Effector memory CD4-positive, alpha-beta T cell (primary cell): ENCODE data around the gene NLRP11.

Experiments used
- DNase-seq, 3 donors: peaks; one replicate each; pipeline ENCODE4 v3.0.0-alpha.2; 2020
- H3K27ac ChIP-seq: 2 replicates; pipeline ENCODE4 v1.7.0; 2013; ENCODE audit warnings: mild to moderate bottlenecking, low read length, moderate library complexity; ENCODE audit not compliant: insufficient read depth, poor library complexity, severe bottlenecking
- H3K27me3 ChIP-seq: replicated peaks from 2 replicates; pipeline ENCODE4 v1.7.0; 2013; ENCODE audit warnings: mild to moderate bottlenecking, low read length; ENCODE audit not compliant: insufficient read depth, control insufficient read depth, poor library complexity, severe bottlenecking
- H3K36me3 ChIP-seq: 2 replicates; pipeline ENCODE4 v1.7.0; 2013; ENCODE audit warnings: mild to moderate bottlenecking, low read length, moderate library complexity; ENCODE audit not compliant: control insufficient read depth, insufficient read depth
- H3K4me1 ChIP-seq: 2 replicates; pipeline ENCODE4 v1.7.0; 2013; ENCODE audit warnings: low read length, mild to moderate bottlenecking; ENCODE audit not compliant: control insufficient read depth, insufficient read depth, poor library complexity, severe bottlenecking
- H3K4me3 ChIP-seq: 2 replicates; pipeline ENCODE4 v1.7.0; 2013; ENCODE audit warnings: low read length, low read depth, mild to moderate bottlenecking; ENCODE audit not compliant: insufficient read depth, poor library complexity, severe bottlenecking
- H3K9me3 ChIP-seq: 2 replicates; pipeline ENCODE4 v1.7.0; 2013; ENCODE audit warnings: mild to moderate bottlenecking, low read length, moderate library complexity; ENCODE audit not compliant: control insufficient read depth
- total RNA-seq, 3 donors: gene quantifications; one replicate each; lab custom pipeline; 2026; lab: John Stamatoyannopoulos, UW

NLRP11 gene
- 0 reads per million in 3 donors for total RNA-seq

DNA sequence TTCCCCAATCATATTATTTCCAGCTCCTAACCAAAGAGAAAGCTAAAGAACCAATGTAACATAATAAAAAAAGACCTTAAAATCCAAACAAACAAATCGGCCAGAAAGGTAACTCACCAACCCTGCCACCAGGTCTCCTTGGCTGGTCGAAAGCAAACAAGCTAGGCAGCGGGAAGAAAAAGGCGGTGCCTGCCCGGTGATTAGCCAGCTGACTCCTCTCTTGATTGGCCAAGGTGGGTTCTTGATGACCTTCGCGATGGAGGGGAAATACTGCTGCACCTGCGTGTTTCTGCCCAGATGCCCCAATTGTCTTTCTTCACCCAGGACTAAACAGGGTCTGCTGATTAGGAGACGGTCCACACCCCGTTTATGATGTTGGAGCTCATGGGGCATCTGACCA is at the start of gene NLRP11:
Gene NLRP11 (minus strand): TSS at position 154 of the 400 bp plus-strand sequence. CDS start 13,825 bp downstream, outside the sequence.
- no peaks in the 10 kb centered on the region for H3K27me3 ChIP-seq
- DNase-seq = no peak
- no peaks in the 10 kb centered on the region for H3K4me1 ChIP-seq
- no peak within 1 kb of the TSS for H3K4me3 ChIP-seq
- no peaks in the 10 kb centered on the region for H3K36me3 ChIP-seq
- no peaks in the 10 kb centered on the region for H3K9me3 ChIP-seq
- H3K27ac ChIP-seq = no peak within 1 kb of the TSS

DNA sequence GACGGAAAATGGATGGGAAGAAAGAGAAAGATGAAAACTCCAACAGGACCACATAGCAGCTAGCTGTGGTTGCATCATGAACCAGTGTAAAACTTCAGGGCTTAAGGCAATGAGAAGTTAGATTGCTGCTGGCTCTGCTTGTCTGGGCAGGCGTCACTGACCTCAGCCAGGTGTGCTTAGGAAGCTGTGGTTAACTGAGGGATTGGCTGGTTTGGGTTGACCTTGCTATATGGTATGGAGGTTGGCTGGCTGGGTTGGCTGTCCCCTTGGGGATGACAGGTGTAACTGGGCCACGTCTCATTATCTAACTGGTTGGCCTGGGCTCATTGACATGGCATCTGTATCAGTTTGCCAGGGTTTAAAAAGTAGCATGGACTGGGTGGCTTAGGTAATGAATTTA is 45.4 kb upstream of the NLRP11 start:
- no peak overlapping the region for H3K4me3 ChIP-seq
- no peaks in the 10 kb centered on the region for H3K9me3 ChIP-seq
- no peaks in the 10 kb centered on the region for H3K36me3 ChIP-seq
- H3K4me1 ChIP-seq = no peaks in the 10 kb centered on the region
- DNase-seq = no peak
- H3K27ac ChIP-seq = no peak overlapping the region
- H3K27me3 ChIP-seq = no peaks in the 10 kb centered on the region

DNA sequence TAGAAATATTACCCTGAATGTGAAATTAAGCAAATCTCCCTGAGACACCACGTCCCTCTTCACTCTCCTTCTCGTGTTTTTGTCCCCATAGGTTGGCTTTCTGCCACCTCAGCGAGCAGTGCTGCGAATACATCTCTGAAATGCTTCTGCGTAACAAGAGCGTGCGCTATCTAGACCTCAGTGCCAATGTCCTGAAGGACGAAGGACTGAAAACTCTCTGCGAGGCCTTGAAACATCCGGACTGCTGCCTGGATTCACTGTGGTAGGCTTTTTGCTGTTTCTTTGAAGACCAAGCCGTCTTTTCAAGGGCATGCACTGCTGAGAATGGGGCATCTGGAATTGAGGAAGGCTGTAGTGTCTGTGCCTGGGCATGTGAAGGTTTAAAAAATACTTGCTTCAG is 38.9 kb upstream of the NLRP11 start:
- Histone ChIP-seq H3K27me3 (no peaks in the 10 kb centered on the region), H3K36me3 (no peaks in the 10 kb centered on the region), H3K9me3 (no peaks in the 10 kb centered on the region), H3K4me1 (no peaks in the 10 kb centered on the region), H3K27ac (no peak overlapping the region), H3K4me3 (no peak overlapping the region)
- no peak for DNase-seq

DNA sequence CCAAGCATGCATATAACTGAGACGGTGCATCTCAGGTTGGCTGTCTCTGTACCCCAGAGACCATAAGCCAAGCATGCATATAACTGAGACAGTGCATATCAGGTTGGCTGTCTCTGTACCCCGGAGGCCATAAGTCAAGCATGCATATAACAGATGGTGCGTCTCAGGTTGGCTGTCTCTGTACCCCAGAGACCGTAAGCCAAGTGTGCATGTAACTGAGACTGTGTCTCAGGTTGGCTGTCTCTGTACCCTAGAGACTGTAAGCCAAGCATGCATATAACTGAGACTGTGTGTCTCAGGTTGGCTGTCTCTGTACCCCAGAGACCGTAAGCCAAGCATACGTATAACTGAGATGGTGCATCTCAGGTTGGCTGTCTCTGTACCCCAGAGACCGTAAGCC is 35.3 kb upstream of the NLRP11 start:
- no peaks in the 10 kb centered on the region for H3K4me1 ChIP-seq
- H3K36me3 ChIP-seq = no peaks in the 10 kb centered on the region
- no peak overlapping the region for H3K27ac ChIP-seq
- H3K27me3 ChIP-seq = no peaks in the 10 kb centered on the region
- no peaks in the 10 kb centered on the region for H3K9me3 ChIP-seq
- no peak overlapping the region for H3K4me3 ChIP-seq
- no peak for DNase-seq

DNA sequence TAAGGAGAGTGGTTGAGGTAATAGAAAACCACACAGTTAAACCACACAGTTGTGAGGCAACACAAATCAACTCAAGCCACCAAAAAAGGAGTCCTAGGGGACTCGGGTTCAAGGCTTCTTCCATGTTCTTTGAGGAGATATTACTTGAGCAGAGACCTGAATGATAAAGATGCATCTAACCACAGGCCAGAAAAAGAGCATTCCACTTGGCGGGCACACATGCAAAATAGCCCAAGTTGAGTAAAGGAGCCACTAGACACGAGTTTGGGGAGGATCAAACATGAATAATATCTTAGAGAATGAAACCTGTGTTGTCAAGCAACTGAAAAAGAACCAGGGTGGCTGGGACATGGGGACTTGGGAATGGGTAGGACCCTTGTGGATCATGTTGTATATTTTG is 34.7 kb upstream of the NLRP11 start:
- H3K9me3 ChIP-seq = no peaks in the 10 kb centered on the region

DNA sequence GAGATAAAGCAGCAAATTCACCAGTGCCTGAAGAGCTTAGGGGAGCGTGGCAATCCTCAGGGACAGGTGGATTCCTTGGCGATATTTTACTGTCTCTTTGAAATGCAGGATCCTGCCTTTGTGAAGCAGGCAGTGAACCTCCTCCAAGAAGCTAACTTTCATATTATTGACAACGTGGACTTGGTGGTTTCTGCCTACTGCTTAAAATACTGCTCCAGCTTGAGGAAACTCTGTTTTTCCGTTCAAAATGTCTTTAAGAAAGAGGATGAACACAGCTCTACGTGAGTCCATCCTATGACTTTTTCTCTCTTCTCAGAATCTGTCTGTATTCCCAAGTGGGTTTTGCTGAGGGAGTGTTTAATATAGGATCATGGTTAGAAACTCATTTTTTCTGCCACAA is 27.2 kb upstream of the NLRP11 start:
- Histone ChIP-seq H3K27me3 (no peaks in the 10 kb centered on the region), H3K36me3 (no peaks in the 10 kb centered on the region), H3K9me3 (no peaks in the 10 kb centered on the region), H3K4me3 (no peak overlapping the region), H3K27ac (no peak overlapping the region), H3K4me1 (no peaks in the 10 kb centered on the region)
- DNase-seq = no peak

More for the DNA sequence above, 34.7 kb upstream of the NLRP11 start:
- H3K4me1 ChIP-seq = no peaks in the 10 kb centered on the region
- H3K4me3 ChIP-seq = no peak overlapping the region
- DNase-seq = no peak
- no peaks in the 10 kb centered on the region for H3K27me3 ChIP-seq
- H3K36me3 ChIP-seq = no peaks in the 10 kb centered on the region
- H3K27ac ChIP-seq = no peak overlapping the region

DNA sequence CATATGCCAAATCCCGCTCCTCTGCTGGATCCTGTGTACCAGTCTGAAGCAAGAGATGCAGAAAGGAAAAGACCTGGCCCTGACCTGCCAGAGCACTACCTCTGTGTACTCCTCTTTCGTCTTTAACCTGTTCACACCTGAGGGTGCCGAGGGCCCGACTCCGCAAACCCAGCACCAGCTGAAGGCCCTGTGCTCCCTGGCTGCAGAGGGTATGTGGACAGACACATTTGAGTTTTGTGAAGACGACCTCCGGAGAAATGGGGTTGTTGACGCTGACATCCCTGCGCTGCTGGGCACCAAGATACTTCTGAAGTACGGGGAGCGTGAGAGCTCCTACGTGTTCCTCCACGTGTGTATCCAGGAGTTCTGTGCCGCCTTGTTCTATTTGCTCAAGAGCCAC is 26.6 kb upstream of the NLRP11 start:
- Histone ChIP-seq H3K9me3 (no peaks in the 10 kb centered on the region), H3K4me1 (no peaks in the 10 kb centered on the region), H3K27ac (no peak overlapping the region), H3K27me3 (no peaks in the 10 kb centered on the region), H3K4me3 (no peak overlapping the region), H3K36me3 (no peaks in the 10 kb centered on the region)
- no peak for DNase-seq

DNA sequence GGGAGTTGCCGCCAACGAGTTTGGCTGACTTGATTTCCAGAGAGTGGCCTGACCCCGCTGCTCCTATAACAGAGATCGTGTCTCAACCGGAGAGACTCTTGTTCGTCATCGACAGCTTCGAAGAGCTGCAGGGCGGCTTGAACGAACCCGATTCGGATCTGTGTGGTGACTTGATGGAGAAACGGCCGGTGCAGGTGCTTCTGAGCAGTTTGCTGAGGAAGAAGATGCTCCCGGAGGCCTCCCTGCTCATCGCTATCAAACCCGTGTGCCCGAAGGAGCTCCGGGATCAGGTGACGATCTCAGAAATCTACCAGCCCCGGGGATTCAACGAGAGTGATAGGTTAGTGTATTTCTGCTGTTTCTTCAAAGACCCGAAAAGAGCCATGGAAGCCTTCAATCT is 26.2 kb upstream of the NLRP11 start:
- no peaks in the 10 kb centered on the region for H3K36me3 ChIP-seq
- DNase-seq = no peak
- H3K4me3 ChIP-seq = no peak overlapping the region
- H3K9me3 ChIP-seq = no peaks in the 10 kb centered on the region
- no peaks in the 10 kb centered on the region for H3K27me3 ChIP-seq
- H3K27ac ChIP-seq = no peak overlapping the region
- no peaks in the 10 kb centered on the region for H3K4me1 ChIP-seq

DNA sequence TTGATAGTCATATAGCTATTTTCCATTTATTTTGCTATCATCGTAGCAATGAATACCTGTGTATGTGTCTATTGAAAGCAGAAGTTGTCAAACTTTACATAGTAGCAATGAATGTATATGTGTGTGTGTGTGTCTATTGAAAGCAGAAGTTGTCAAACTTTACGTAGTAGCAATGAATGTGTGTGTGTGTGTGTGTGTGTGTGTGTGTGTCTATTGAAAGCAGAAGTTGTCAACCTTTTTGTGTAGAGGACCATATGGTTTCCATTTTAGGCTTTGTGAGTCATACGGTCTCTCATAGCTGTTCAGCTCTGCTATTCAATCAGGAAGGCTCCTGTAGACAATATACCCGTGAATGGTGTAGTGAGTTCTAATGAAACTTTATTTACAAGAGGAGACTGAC is 25.4 kb upstream of the NLRP11 start:
- H3K9me3 ChIP-seq = no peaks in the 10 kb centered on the region
- H3K27me3 ChIP-seq = no peaks in the 10 kb centered on the region

DNA sequence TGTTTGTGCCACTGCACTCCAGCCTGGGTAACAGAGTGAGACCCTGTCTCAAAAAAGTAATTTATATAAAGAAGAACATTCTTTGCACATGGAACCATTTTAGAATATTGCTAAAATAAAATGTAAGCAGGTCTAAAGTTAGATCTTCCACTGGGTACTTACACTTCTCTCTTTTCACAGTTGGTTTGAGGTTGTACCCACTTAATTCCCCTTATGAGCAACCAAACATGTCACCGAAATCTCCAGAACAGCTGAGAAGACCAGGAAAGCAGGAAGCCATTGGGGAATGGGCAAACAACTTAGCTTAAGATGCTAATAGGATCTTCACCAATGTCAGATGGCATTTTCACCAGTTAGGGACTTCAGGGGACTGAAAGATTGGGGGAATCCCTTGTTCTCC is 23.4 kb upstream of the NLRP11 start:
- Histone ChIP-seq H3K27me3 (no peaks in the 10 kb centered on the region), H3K9me3 (no peaks in the 10 kb centered on the region), H3K27ac (no peak overlapping the region), H3K4me1 (no peaks in the 10 kb centered on the region), H3K4me3 (no peak overlapping the region), H3K36me3 (no peaks in the 10 kb centered on the region)
- DNase-seq = no peak

More for the DNA sequence above, 25.4 kb upstream of the NLRP11 start:
- H3K27ac ChIP-seq = no peak overlapping the region
- no peaks in the 10 kb centered on the region for H3K4me1 ChIP-seq
- H3K36me3 ChIP-seq = no peaks in the 10 kb centered on the region
- no peak overlapping the region for H3K4me3 ChIP-seq
- DNase-seq = no peak

DNA sequence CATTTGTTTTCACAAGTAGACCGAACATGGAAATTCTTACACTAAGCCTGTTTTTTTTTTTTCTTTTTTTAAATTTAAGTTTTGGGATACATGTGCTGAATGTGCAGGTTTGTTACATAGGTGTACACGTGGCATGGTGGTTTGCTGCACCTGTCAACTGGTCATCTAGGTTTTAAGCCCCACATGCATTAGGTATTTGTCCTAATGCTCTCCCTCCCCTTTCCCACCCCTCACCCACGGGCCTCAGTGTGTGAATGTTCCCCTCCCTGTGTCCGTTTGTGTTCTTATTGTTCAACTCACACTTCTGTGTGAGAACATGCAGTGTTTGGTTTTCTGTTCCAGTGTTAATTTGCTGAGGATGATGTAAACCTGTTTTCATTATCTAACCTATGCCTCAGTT is 7.1 kb upstream of the NLRP11 start:
- no peaks in the 10 kb centered on the region for H3K4me1 ChIP-seq
- no peaks in the 10 kb centered on the region for H3K36me3 ChIP-seq
- H3K4me3 ChIP-seq = no peak overlapping the region
- H3K27me3 ChIP-seq = no peaks in the 10 kb centered on the region
- H3K27ac ChIP-seq = no peak overlapping the region
- DNase-seq = no peak
- H3K9me3 ChIP-seq = no peaks in the 10 kb centered on the region
